Globus pallidus (tissue), 1 donor: ENCODE results near the gene MRPL17.

ENCODE experiments used
- DNase-seq: peaks from one replicate; pipeline ENCODE4 v3.0.0-alpha.2; 2015; ENCODE audit warnings: low spot score

Gene MRPL17

GRCh38 chr11:6682591-6682935 is 577 bp downstream of the MRPL17 start:
- DNase-seq = no peak

DNA sequence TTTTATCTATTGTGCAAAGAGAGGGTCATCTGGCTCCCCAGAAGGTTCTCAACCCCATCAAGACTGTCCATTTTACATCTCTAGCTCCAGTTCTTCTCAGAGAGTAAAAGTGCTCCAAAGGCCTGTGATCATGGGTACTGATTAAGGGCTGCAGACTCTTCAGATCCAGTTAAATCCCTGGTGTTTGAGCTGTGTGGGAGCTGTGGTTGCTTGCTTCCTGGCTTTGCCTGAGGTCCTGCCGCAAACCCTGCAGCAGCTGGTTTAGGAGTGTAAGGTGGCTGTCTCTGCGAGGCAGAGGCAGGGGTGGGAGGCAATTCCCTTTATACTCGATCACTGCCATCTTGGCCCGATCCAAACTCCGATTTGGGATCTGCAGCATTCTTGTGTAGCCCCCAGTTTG is 1.2 kb downstream of the MRPL17 start:
- no peak for DNase-seq

DNA sequence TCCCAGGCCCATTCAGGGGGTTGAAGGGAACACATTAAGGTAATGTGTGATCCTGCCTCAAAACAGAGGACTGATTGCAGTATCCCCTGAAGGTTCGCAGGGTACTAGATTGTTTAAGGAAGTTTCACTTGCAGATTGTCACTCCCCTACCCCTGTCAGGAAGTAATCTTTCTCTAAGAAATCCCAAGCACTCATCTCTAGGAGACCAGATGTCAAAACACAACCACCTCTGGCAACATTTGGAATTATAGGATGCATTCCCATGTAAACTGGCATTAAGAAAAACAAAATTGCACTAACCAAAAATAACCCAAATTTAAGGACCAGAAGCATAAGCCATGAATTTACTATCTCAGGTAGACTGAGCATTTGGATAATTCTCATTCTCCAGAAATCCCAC is 1.6 kb downstream of the MRPL17 start:
- no peak for DNase-seq

- DNase-seq = no peak
Observed at GRCh38 chr11:6677018-6677417, 6.1 kb downstream of the MRPL17 start.

DNA sequence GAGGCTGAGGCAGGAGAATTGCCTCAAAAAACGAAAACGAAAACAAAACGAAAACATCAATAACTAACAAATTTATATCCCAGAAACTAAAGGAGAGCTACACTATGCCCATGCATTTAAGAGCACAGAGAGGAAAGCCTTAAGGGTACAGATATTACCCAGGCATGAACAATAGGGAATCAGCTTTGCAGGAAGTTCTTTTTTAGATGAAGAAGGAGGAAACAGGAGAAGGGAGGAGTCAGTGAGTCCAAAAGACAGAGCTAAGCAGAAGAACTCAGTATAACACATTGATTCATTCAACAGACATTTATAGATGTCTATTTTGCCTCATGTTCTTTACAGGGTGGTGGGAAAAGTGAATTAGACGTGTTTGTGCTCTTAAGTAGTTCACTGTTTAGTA is 8.3 kb downstream of the MRPL17 start:
- no peak for DNase-seq

DNA sequence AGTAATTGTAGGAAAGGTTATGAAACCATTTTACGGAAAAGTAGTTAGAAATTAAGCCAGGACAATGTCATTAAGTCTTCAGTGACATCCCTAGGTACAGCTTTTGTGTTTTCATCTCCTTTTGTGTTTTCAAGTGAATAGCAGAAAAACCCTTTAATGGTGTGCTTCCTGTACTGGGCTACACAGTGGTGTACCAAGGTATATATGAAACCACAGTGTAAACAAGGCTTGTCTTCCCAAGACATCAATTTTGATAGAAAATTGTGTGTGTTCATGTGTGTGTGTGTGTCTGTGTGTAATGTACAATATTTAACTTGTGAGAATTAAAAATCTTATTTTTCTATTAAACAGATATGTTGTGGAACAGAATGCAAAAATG is 8.9 kb downstream of the MRPL17 start:
- no peak for DNase-seq

GRCh38 chr11:6673523-6674218 is 9.5 kb downstream of the MRPL17 start:
- DNase-seq = no peak

- no peak for DNase-seq
Observed at GRCh38 chr11:6671991-6672390, 11.1 kb downstream of the MRPL17 start.

- no peak for DNase-seq
Observed at GRCh38 chr11:6670202-6670830, 12.8 kb downstream of the MRPL17 start.

DNA sequence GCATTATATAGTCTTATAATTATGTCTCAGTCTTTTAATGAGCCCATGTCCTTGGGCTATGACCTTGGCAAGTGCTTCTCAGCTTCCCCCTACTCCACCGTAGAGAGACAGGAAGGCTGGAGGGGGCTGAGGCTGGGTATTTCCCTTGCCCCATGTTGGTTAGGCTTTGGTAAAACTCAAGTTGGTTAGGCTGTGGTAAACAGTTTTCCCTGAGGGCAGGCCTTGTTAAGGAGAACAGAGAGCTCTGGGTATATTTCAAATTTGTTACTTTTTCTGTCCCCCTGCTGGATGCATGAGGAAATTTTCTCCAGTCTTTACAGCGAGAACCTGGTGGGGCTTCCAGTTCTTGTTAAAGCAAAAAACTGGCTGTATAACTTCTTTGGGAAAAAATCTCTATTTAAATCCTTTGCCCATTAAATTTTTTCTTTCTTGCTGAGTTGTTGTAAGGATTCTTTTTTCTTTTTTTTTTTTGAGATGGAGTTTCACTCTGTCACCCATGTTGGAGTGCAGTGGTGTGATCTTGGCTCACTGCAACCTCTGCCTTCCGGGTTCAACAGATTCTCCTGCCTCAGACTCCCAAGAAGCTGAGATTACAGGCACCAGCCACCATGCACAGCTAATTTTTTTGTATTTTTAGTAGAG is 15.3 kb downstream of the MRPL17 start:
- DNase-seq = no peak

DNA sequence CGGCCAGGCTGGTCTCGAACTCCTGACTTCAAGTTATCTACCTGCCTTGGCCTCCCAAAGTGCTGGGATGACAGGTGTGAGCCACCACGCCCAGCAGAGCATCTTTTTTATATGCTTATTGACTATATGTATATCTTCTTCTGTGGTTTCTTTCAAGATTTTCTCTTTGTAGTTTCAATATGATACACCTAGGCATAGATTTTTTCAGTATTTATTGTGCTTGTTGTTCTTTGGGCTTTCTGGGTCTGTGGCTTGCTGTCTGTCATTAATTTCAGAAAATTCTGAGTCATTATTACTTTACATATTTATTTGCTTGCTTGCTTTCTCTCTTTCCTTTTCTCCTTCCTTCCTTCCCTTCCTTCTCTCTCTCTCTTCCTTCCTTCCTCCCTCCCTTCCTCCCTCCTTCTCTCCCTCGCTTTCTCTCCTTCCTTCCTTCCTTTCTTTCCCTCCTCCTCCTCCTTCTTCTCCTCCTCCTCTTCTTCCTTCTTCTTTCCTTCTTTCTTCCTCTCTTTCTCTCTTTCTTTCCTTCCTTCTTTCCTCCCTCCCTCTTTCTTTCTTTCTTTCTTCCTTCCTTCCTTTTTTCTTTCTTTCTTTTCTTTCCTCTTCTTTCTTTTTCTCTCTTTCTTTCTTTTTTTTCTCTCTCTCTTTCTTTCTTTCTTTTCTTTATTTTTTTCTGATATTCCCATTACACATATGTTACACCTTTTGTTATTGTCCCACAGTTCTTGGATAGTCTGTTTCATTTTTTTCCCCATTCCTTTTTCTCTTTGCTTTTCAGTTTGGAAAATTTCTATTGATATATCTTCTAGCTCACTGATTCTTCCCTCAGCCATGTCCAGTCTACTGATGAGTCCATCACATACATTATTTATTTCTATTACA is 16.6 kb downstream of the MRPL17 start:
- no peak for DNase-seq

- no peak for DNase-seq
Observed at GRCh38 chr11:6664551-6664950, 18.6 kb downstream of the MRPL17 start.

DNA sequence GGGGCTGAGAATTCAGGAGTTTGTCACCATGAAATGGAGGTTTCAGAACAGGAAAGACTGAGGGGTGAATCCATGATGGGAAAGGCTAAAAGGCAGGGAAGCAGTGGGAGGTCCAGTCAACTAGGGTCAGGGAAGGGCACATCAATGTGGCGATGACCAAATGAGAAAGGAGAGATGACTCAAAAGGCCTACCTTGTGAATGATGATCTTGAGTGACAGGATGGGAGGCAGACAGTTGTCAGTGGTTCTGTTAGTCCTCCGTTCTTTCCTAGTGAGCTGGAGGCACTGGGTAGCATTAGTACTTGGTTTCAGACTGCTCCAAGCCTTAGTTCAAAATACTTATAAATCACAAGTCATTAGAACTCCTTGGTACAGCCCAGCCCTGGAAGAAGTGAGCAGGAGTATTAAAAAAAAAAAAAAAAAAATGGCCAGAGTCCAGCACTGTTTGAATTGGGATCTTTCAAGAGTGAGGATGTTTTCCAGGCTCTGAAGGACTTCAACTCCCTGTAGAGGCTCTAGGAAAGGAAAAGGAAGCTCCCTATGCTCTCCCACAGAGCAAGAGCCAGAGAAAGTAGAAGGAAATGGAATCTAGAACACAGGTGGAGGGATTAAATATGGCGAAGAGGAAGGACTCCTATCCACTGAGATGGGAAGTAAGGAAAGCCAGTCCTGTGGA is 19.2 kb downstream of the MRPL17 start:
- DNase-seq = no peak

- DNase-seq = no peak
Observed at GRCh38 chr11:6660712-6661111, 22.4 kb downstream of the MRPL17 start.

GRCh38 chr11:6658647-6659046 is 24.5 kb downstream of the MRPL17 start:
- no peak for DNase-seq

GRCh38 chr11:6657346-6657745 is 25.8 kb downstream of the MRPL17 start:
- no peak for DNase-seq

DNA sequence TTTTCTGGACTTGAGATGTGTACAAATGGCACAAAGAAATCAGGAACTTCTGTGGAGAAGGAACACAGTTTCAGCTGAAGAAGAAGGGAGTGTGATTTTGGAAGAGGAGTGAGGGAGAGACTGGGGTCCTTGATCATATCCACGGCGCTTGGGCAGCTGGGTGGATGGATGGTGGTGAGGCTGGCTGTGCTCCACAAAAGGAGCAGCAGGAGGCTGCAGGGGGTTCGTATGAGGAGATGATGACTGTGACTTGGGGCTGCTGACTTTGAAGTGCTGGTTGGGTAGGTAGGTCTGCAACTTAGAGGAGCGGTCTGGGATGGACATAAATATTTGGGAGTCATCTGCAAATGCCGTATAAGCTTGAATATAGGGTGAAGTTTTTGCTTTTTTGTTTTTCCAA is 26.2 kb downstream of the MRPL17 start:
- DNase-seq = no peak

DNA sequence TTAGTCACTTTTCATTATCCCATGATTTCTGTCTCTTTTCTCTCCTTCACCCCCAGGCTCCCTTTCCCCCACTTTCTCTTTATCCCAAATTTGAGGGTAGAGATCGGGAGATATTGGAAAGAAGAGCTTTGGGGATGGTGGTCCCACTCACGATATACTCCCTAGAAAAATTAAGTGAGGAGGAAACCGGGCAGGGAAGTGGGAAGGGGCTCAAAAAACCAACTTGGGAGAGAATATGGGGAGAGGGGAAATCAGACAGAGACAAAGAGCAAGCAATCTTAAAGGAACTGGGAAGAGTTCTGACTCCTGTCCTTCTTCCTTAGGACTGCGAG is 26.6 kb downstream of the MRPL17 start:
- DNase-seq = no peak

DNA sequence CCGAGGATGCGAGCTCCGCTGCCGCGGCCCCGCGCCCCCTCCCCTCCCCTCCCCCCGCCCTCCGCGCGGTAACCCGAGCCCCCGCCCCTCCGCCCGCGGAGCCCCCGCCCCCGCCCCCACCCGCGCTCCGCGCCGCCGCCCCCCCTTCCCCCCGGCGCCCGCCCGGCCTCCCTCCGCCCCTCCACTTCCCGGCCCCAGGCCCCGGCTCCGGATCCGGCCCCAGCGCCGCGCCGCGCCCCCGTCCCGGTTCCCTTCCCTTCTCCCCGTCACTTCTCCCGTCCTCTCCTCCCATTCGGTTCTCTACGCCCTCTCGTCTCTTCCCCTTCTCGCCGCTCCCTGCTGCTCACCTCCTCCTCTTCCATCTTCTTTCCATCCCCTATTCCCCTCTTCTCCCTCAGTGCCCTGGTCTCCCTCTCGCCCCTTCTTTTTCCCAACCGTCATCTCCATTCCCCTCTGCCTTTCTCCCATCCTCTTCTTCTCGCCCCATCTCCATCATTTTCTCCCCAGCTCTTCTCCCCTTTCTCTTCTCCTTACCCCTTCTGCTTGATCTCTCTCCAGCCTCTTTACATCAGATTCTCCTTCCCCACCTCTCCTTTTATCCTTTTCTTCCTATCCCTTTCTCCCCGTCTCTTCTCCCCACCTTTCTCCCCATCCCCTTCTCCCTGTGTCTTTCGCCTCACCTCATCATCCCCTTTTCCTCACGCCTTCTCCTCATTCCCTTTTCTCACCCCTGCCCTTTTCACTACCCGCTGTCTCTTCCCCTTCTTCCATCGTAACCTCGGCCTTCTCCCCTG is 27.2 kb downstream of the MRPL17 start, which contains the start of gene DCHS1:
TSS of gene DCHS1 (minus strand) at position 20 of the 794 bp plus-strand sequence. CDS start 14,196 bp downstream, outside the sequence.
- DNase-seq = no peak

DNA sequence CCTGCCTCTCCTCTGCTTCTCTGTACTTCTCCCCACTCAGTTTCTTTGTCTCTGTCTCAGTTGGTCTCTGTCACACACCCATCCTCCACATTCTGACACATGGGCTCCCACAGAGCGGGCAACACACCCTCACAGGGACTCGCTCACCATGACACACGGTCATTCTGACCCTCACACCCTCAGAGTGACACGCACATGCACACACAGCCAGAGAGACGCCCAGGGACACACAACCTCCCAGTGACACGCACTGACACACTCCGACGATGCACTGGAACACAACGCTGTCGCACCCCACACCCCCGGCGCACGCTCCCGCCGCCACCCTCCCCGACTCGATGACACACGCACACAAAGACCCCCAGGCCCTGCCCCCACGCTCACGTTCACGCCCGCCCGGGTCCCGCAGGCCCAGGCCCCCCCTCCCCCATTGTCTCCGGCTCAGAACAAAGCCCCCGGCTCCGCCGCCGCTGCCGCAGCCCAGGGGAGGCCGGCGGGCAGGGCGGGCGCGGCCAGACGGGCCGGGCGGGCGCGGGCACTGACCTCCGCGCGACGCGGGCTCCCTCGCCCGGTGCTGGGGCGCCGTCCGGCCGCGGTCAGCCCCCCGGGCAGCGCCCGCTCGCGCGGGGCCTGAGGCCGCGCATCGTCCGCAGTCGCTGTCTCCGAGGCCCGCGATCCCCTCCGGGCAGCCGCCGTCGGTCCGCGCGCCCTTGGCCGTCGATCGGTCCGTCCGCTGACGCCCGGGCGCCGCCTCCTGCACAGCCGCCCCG is 27.9 kb downstream of the MRPL17 start:
- DNase-seq = no peak
